Loucy (cell line): ENCODE results near the gene MICAL3.

ENCODE experiments used
- H2AFZ ChIP-seq: fragments of 200-600 bp; sonication (generic); 2 replicates; pipeline ENCODE4 v1.6.0; 2016; ENCODE audit warnings: antibody characterized with exemption, mild to moderate bottlenecking, low read length, moderate library complexity
- H3F3A ChIP-seq: fragments of 200-600 bp; 2 replicates; pipeline ENCODE4 v1.6.0; 2016; ENCODE audit warnings: antibody characterized with exemption, low read depth, mild to moderate bottlenecking
- H3K27me3 ChIP-seq: fragments of 200-600 bp; sonication (generic); 2 replicates; pipeline ENCODE4 v1.6.1; 2014; ENCODE audit warnings: low read length, mild to moderate bottlenecking; ENCODE audit not compliant: insufficient read depth, poor library complexity, severe bottlenecking
- H3K36me3 ChIP-seq: fragments of 200-600 bp; sonication (generic); 2 replicates; pipeline ENCODE4 v1.6.1; 2016; ENCODE audit warnings: low read length; ENCODE audit not compliant: insufficient read depth
- H3K4me1 ChIP-seq: fragments of 200-600 bp; sonication (generic); 2 replicates; pipeline ENCODE4 v1.5.1; 2014; ENCODE audit warnings: low read length, mild to moderate bottlenecking; ENCODE audit not compliant: insufficient read depth, poor library complexity, severe bottlenecking
- H3K4me2 ChIP-seq: fragments of 200-600 bp; sonication (generic); 2 replicates; pipeline ENCODE4 v1.6.0; 2014; ENCODE audit warnings: antibody characterized with exemption, low read length, low read depth, mild to moderate bottlenecking; ENCODE audit not compliant: poor library complexity, severe bottlenecking
- H3K4me3 ChIP-seq: fragments of 200-600 bp; sonication (generic); 2 replicates; pipeline ENCODE4 v1.5.1; 2014; ENCODE audit warnings: low read length, mild to moderate bottlenecking, mixed read lengths; ENCODE audit not compliant: poor library complexity, severe bottlenecking
- H3K79me2 ChIP-seq: fragments of 200-600 bp; sonication (generic); 2 replicates; pipeline ENCODE4 v1.6.1; 2014; ENCODE audit warnings: low read length; ENCODE audit not compliant: insufficient read depth
- H3K9ac ChIP-seq: fragments of 200-600 bp; sonication (generic); 2 replicates; pipeline ENCODE4 v1.6.0; 2014; ENCODE audit warnings: mild to moderate bottlenecking, low read depth, low read length, moderate library complexity; ENCODE audit not compliant: poor library complexity, severe bottlenecking
- H3K9me2 ChIP-seq: fragments of 200-600 bp; sonication (generic); replicated peaks from 2 replicates; pipeline ENCODE4 v1.6.1; 2016; ENCODE audit warnings: low read depth, low read length, mixed read lengths
- H3K9me3 ChIP-seq: fragments of 200-600 bp; sonication (generic); 2 replicates; pipeline ENCODE4 v1.6.1; 2014; ENCODE audit warnings: mild to moderate bottlenecking, antibody characterized with exemption, low read length, low read depth; ENCODE audit not compliant: insufficient read depth
- H4K20me1 ChIP-seq: fragments of 200-600 bp; sonication (generic); 2 replicates; pipeline ENCODE4 v1.6.0; 2014; ENCODE audit warnings: antibody characterized with exemption, low read length, mild to moderate bottlenecking; ENCODE audit not compliant: insufficient read depth, poor library complexity, severe bottlenecking
- CTCF ChIP-seq: fragments of 200-600 bp; sonication (generic); conservative IDR thresholded peaks from 2 replicates; pipeline ENCODE4 v1.5.1; 2014; ENCODE audit warnings: mild to moderate bottlenecking, antibody characterized with exemption, low read length
- EZH2phosphoT487 ChIP-seq: fragments of 200-600 bp; IDR thresholded peaks from 2 replicates; pipeline ENCODE4 v1.6.1; 2018; ENCODE audit warnings: antibody characterized with exemption, mild to moderate bottlenecking, moderate library complexity, borderline replicate concordance

Gene MICAL3

GRCh38 chr22:17907748-17908051 lies 116.7 kb downstream of the MICAL3 start:
- Histone ChIP-seq H3K36me3 (peaks cover 42% of the 10 kb centered on the region; the same call in 1 of the 2 replicates), H3K4me3 (no peak overlapping the region), H2AFZ (no peak overlapping the region), H3K27me3 (no peaks in the 10 kb centered on the region), H3K79me2 (peaks cover 51% of the 10 kb centered on the region), H3K4me2 (no peak overlapping the region), H3K9me2 (no peaks in the 10 kb centered on the region), H3K9ac (no peak overlapping the region), H3K4me1 (no peaks in the 10 kb centered on the region), H3K9me3 (no peaks in the 10 kb centered on the region), H3F3A (no peaks in the 10 kb centered on the region), H4K20me1 (peaks cover 5% of the 10 kb centered on the region)
- TF ChIP-seq CTCF = no peak
- no peak for TF ChIP-seq EZH2phosphoT487

GRCh38 chr22:17906978-17907747 lies 117.2 kb downstream of the MICAL3 start:
- H3K4me1 ChIP-seq = no peaks in the 10 kb centered on the region
- H3K9me3 ChIP-seq = no peaks in the 10 kb centered on the region
- peaks cover 47% of the 10 kb centered on the region; the same call in 1 of the 2 replicates for H3K36me3 ChIP-seq
- no peaks in the 10 kb centered on the region for H3K27me3 ChIP-seq
- H2AFZ ChIP-seq = no peak overlapping the region
- H3K79me2 ChIP-seq = peaks cover 47% of the 10 kb centered on the region
- no peak overlapping the region for H3K4me3 ChIP-seq
- no peaks in the 10 kb centered on the region for H3F3A ChIP-seq
- H3K4me2 ChIP-seq = no peak overlapping the region
- H4K20me1 ChIP-seq = peaks cover 5% of the 10 kb centered on the region
- TF ChIP-seq CTCF = no peak
- no peak for TF ChIP-seq EZH2phosphoT487
- no peaks in the 10 kb centered on the region for H3K9me2 ChIP-seq
- H3K9ac ChIP-seq = no peak overlapping the region

- no peaks in the 10 kb centered on the region for H3K27me3 ChIP-seq
- H4K20me1 ChIP-seq = no peaks in the 10 kb centered on the region
- peaks cover 30% of the 10 kb centered on the region for H3K79me2 ChIP-seq
- H3K9ac ChIP-seq = no peak overlapping the region
- TF ChIP-seq CTCF = no peak
- TF ChIP-seq EZH2phosphoT487 = no peak
- peaks cover 61% of the 10 kb centered on the region; the same call in 1 of the 2 replicates for H3K36me3 ChIP-seq
- H3F3A ChIP-seq = no peaks in the 10 kb centered on the region
- no peaks in the 10 kb centered on the region for H3K4me1 ChIP-seq
- no peak overlapping the region for H2AFZ ChIP-seq
- no peaks in the 10 kb centered on the region for H3K9me2 ChIP-seq
- H3K4me2 ChIP-seq = no peak overlapping the region
- no peaks in the 10 kb centered on the region for H3K9me3 ChIP-seq
- no peak overlapping the region for H3K4me3 ChIP-seq
Observed at GRCh38 chr22:17905445-17905844, 118.9 kb downstream of the MICAL3 start.
